Neural cell (in vitro differentiated cells): ENCODE measurements around the gene CFAP20DC. TPM values are rescaled to one million over a fixed set of nuclear protein-coding genes. Genes with fewer than 3 reads are reported as not detected.

Source experiments
- H2AFZ ChIP-seq: fragments of 200-600, 300-800 bp; sonication (generic), shearing (Covaris generic); 2 replicates; pipeline ENCODE4 v1.6.0; 2014; ENCODE audit warnings: low read depth, mild to moderate bottlenecking, antibody characterized with exemption, low read length, moderate library complexity
- H3F3A ChIP-seq: fragments of 200-600 bp; shearing (Covaris generic); 2 replicates; pipeline ENCODE4 v1.6.1; 2016; ENCODE audit warnings: mild to moderate bottlenecking, moderate library complexity, mixed read lengths, antibody characterized with exemption, low read length; ENCODE audit not compliant: insufficient read depth, poor library complexity, severe bottlenecking
- H3K27ac ChIP-seq: fragments of 200-600, 300-800 bp; sonication (generic), shearing (Covaris generic); 2 replicates; pipeline ENCODE4 v1.5.1; 2014; ENCODE audit warnings: mild to moderate bottlenecking, low read length, moderate library complexity
- H3K27me3 ChIP-seq: fragments of 300-800, 200-600 bp; sonication (generic), shearing (Covaris generic); 2 replicates; pipeline ENCODE4 v1.6.0; 2014; ENCODE audit warnings: mild to moderate bottlenecking, low read depth, low read length, moderate library complexity; ENCODE audit not compliant: insufficient read depth
- H3K36me3 ChIP-seq: fragments of 300-800, 200-600 bp; sonication (generic), shearing (Covaris generic); 2 replicates; pipeline ENCODE4 v1.5.1; 2014; ENCODE audit warnings: mild to moderate bottlenecking, antibody characterized with exemption, low read length, moderate library complexity; ENCODE audit not compliant: insufficient read depth
- H3K4me2 ChIP-seq: fragments of 300-800, 200-600 bp; sonication (generic), shearing (Covaris generic); 2 replicates; pipeline ENCODE4 v1.6.0; 2014; ENCODE audit warnings: mild to moderate bottlenecking, low read length
- H3K4me3 ChIP-seq: fragments of 300-800, 200-600 bp; sonication (generic), shearing (Covaris generic); 2 replicates; pipeline ENCODE4 v1.5.1; 2014; ENCODE audit warnings: mild to moderate bottlenecking, low read length, moderate library complexity
- H3K79me2 ChIP-seq: fragments of 200-600 bp; shearing (Covaris generic); replicated peaks from 2 replicates; pipeline ENCODE4 v1.6.0; 2014; ENCODE audit warnings: mild to moderate bottlenecking, low read length, moderate library complexity; ENCODE audit not compliant: insufficient read depth
- H3K9ac ChIP-seq: fragments of 300-800, 200-600 bp; sonication (generic), shearing (Covaris generic); 2 replicates; pipeline ENCODE4 v1.6.1; 2016; ENCODE audit warnings: mild to moderate bottlenecking, low read length, mixed read lengths
- H3K9me2 ChIP-seq: fragments of 200-600 bp; shearing (Covaris generic); 2 replicates; pipeline ENCODE4 v1.6.1; 2016; ENCODE audit warnings: mild to moderate bottlenecking, low read length, mixed read lengths; ENCODE audit not compliant: insufficient read depth
- H3K9me3 ChIP-seq: fragments of 200-600, 300-800 bp; sonication (generic), shearing (Covaris generic); 2 replicates; pipeline ENCODE4 v1.6.1; 2016; ENCODE audit warnings: mild to moderate bottlenecking, mixed run types, low read length, moderate library complexity, mixed read lengths
- H4K20me1 ChIP-seq: fragments of 200-600 bp; shearing (Covaris generic); 2 replicates; pipeline ENCODE4 v1.6.1; 2016; ENCODE audit warnings: mild to moderate bottlenecking, mixed run types; ENCODE audit not compliant: insufficient read depth
- CTCF ChIP-seq: fragments of 450-650 bp; IDR thresholded peaks from 2 replicates; pipeline ENCODE4 v1.5.1; 2014; ENCODE audit warnings: antibody characterized with exemption, mild to moderate bottlenecking, moderate library complexity; ENCODE audit not compliant: poor library complexity, severe bottlenecking
- EP300 ChIP-seq: fragments of 450-650 bp; conservative IDR thresholded peaks from 2 replicates; pipeline ENCODE4 v1.6.1; 2014; ENCODE audit warnings: antibody characterized with exemption, mild to moderate bottlenecking, moderate library complexity; ENCODE audit not compliant: poor library complexity, severe bottlenecking
- EZH2 ChIP-seq: fragments of 200-600, 300-800 bp; shearing (Covaris generic), sonication (generic); IDR thresholded peaks from 2 replicates; pipeline ENCODE4 v1.6.1; 2014; ENCODE audit warnings: antibody characterized with exemption, low read length, borderline replicate concordance, mild to moderate bottlenecking; ENCODE audit not compliant: insufficient read depth, poor library complexity, severe bottlenecking
- MXI1 ChIP-seq: fragments of 450-650 bp; conservative IDR thresholded peaks from 2 replicates; pipeline ENCODE4 v1.6.1; 2014; ENCODE audit warnings: antibody characterized with exemption, mild to moderate bottlenecking; ENCODE audit not compliant: poor library complexity, severe bottlenecking
- POLR2AphosphoS5 ChIP-seq: IDR thresholded peaks from 2 replicates; pipeline ENCODE4 v1.6.1; 2012
- RAD21 ChIP-seq: fragments of 450-650 bp; conservative IDR thresholded peaks from 2 replicates; pipeline ENCODE4 v1.6.1; 2014; ENCODE audit warnings: antibody characterized with exemption, mild to moderate bottlenecking, moderate library complexity
- REST ChIP-seq: IDR thresholded peaks from 2 replicates; pipeline ENCODE4 v1.6.1; 2012; ENCODE audit warnings: borderline replicate concordance
- SMC3 ChIP-seq: fragments of 450-650 bp; conservative IDR thresholded peaks from 2 replicates; pipeline ENCODE4 v1.6.1; 2014; ENCODE audit warnings: antibody characterized with exemption, mild to moderate bottlenecking, moderate library complexity; ENCODE audit not compliant: poor library complexity
- TAF1 ChIP-seq: IDR thresholded peaks from 2 replicates; pipeline ENCODE4 v1.6.1; 2012; ENCODE audit warnings: low read depth
- polyA plus RNA-seq: library from polyadenylated mRNA; depleted of rRNA; stranded (reverse); fragments of >200 nt; gene quantifications from 2 replicates; pipeline ENCODE4 v1.2.3, GENCODE V29; 2014

CFAP20DC gene
- polyA plus RNA-seq, 1 donor from 2014 or later: not detected

DNA sequence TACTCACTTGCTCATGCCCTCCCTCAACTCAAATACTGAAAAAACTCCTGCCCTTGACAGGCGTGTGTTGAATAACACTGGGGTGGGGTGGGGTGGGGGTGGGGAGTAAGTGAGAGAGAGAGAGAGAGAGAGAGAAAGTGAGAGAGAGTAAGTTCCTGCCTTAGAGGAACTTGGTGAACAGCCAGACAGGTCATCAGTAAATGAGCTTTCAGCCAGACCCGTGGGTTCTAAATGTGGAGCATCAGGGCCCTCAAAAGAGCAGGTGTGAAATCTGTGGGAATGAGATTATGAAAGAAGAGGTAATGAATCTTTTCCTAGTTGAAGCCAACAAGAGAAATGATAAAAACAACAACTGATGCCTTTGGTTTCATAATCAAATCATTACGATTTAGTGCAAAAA is 248.9 kb downstream of the CFAP20DC start:
- no peaks in the 10 kb centered on the region for H4K20me1 ChIP-seq
- no peak overlapping the region for H3K27ac ChIP-seq
- H3K4me3 ChIP-seq: no peak overlapping the region
- no peak overlapping the region for H3K4me2 ChIP-seq
- no peaks in the 10 kb centered on the region for H3K9me2 ChIP-seq
- no peak overlapping the region for H2AFZ ChIP-seq
- H3K36me3 ChIP-seq: no peaks in the 10 kb centered on the region
- H3K27me3 ChIP-seq: no peaks in the 10 kb centered on the region
- H3F3A ChIP-seq: no peaks in the 10 kb centered on the region
- H3K9ac ChIP-seq: no peak overlapping the region
- H3K79me2 ChIP-seq: no peaks in the 10 kb centered on the region
- TF ChIP-seq EP300 (no peak), CTCF (no peak), POLR2AphosphoS5 (no peak), REST (no peak), MXI1 (no peak), EZH2 (no peak), RAD21 (no peak), TAF1 (no peak), SMC3 (no peak)
- no peaks in the 10 kb centered on the region for H3K9me3 ChIP-seq

DNA sequence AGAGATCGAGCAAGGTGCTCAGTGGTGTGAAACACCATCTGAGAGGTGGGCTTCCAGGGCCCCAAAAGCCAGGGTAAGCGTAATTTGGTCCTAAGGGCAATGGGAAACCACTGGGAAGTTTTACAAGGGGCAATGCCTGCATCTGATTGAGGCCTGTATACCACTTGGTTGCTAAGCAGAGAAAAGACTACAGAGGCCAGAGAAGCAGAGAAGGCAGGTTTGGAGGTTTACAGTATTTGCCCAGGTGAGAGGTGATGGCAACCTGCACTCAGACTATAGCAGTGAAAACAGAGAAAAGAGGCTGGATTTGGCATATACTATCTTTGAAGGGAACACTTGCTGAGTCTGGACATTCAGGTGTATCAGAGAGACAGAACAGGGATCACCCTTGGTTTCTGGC is 249.8 kb downstream of the CFAP20DC start:
- no peaks in the 10 kb centered on the region for H3K9me3 ChIP-seq
- no peak overlapping the region for H2AFZ ChIP-seq
- TF ChIP-seq EZH2 (no peak), REST (no peak), EP300 (no peak), CTCF (no peak), SMC3 (no peak), MXI1 (no peak), POLR2AphosphoS5 (no peak), RAD21 (no peak), TAF1 (no peak)

More for the DNA sequence above, 249.8 kb downstream of the CFAP20DC start:
- no peaks in the 10 kb centered on the region for H4K20me1 ChIP-seq
- H3K9me2 ChIP-seq: no peaks in the 10 kb centered on the region
- H3F3A ChIP-seq: no peaks in the 10 kb centered on the region
- no peaks in the 10 kb centered on the region for H3K27me3 ChIP-seq
- no peak overlapping the region for H3K9ac ChIP-seq
- no peaks in the 10 kb centered on the region for H3K79me2 ChIP-seq
- no peak overlapping the region for H3K4me2 ChIP-seq
- H3K27ac ChIP-seq: no peak overlapping the region
- H3K36me3 ChIP-seq: no peaks in the 10 kb centered on the region
- no peak overlapping the region for H3K4me3 ChIP-seq
